WTC11 (cell line): Measurements from ENCODE around the gene RIN3. TPM values are rescaled to one million over a fixed set of nuclear protein-coding genes. Genes with fewer than 3 reads are reported as not detected.

Source experiments
- ATAC-seq: fragments of 200-7000 bp; cut with Tn5 transposase; 2 replicates; pipeline ENCODE4 v1.10.0; 2021; ENCODE audit warnings: mild to moderate bottlenecking, moderate library complexity
- CTCF ChIA-PET: fragments of 300-600 bp; sonication (Branson Sonifier 250); formaldehyde crosslinking; loops from one replicate; lab custom pipeline; 2021; ENCODE audit warnings: antibody characterized with exemption; lab: Charles Lee
- POLR2A ChIA-PET: fragments of 350-600 bp; sonication (Branson Sonifier 250); formaldehyde crosslinking; loops from one replicate; lab custom pipeline; 2021; ENCODE audit warnings: antibody characterized with exemption; lab: Charles Lee
- DNase-seq: peaks from one replicate; pipeline ENCODE4 v3.0.0; 2021; ENCODE audit warnings: low spot score
- H3K27ac Mint-ChIP-seq: 2 replicates; pipeline ENCODE4 v1.8.0; 2021; ENCODE audit warnings: mixed read lengths
- H3K27me3 Mint-ChIP-seq: 2 replicates; pipeline ENCODE4 v1.8.0; 2021; ENCODE audit warnings: low read depth, mild to moderate bottlenecking, moderate library complexity, mixed read lengths
- H3K36me3 Mint-ChIP-seq: 2 replicates; pipeline ENCODE4 v1.8.0; 2021; ENCODE audit warnings: mixed read lengths
- H3K4me1 Mint-ChIP-seq: 2 replicates; pipeline ENCODE4 v1.8.0; 2022; ENCODE audit warnings: mixed read lengths
- H3K4me3 Mint-ChIP-seq: 2 replicates; pipeline ENCODE4 v1.8.0; 2021; ENCODE audit warnings: mild to moderate bottlenecking, moderate library complexity, mixed read lengths
- H3K9me3 Mint-ChIP-seq: 2 replicates; pipeline ENCODE4 v1.8.0; 2021; ENCODE audit warnings: mixed read lengths
- ATF3 ChIP-seq: sonication (generic); formaldehyde crosslinking; conservative IDR thresholded peaks from 2 replicates; pipeline ENCODE4 v1.8.1; 2022; ENCODE audit warnings: mild to moderate bottlenecking, missing genetic modification reagents
- ATF6 ChIP-seq: sonication (generic); formaldehyde crosslinking; IDR thresholded peaks from 2 replicates; pipeline ENCODE4 v1.8.1; 2023; ENCODE audit warnings: mild to moderate bottlenecking, missing genetic modification reagents
- ERG ChIP-seq: fragments of 250-450 bp; sonication (Bioruptor Pico); IDR thresholded peaks from 2 replicates; pipeline ENCODE4 v1.8.0; 2021; ENCODE audit warnings: mild to moderate bottlenecking
- ESRRA ChIP-seq: sonication (generic); formaldehyde crosslinking; IDR thresholded peaks from 2 replicates; pipeline ENCODE4 v1.8.1; 2022; ENCODE audit warnings: mild to moderate bottlenecking, missing genetic modification reagents, borderline replicate concordance
- ETV6 ChIP-seq: sonication (generic); formaldehyde crosslinking; IDR thresholded peaks from 2 replicates; pipeline ENCODE4 v1.8.1; 2022; ENCODE audit warnings: mild to moderate bottlenecking, missing genetic modification reagents
- FOXJ3 ChIP-seq: sonication (generic); formaldehyde crosslinking; IDR thresholded peaks from 2 replicates; pipeline ENCODE4 v1.9.0; 2021; ENCODE audit warnings: missing genetic modification reagents, mild to moderate bottlenecking, borderline replicate concordance
- IRF2 ChIP-seq: sonication (generic); formaldehyde crosslinking; IDR thresholded peaks from 2 replicates; pipeline ENCODE4 v1.8.0; 2022; ENCODE audit warnings: low read depth, missing genetic modification reagents, borderline replicate concordance
- JAZF1 ChIP-seq: fragments of 250-450 bp; sonication (Bioruptor Pico); IDR thresholded peaks from 2 replicates; pipeline ENCODE4 v1.9.0; 2021; ENCODE audit warnings: moderate library complexity, mild to moderate bottlenecking, inconsistent platforms
- MYBL2 ChIP-seq: sonication (generic); formaldehyde crosslinking; IDR thresholded peaks from 2 replicates; pipeline ENCODE4 v1.8.1; 2023; ENCODE audit warnings: mild to moderate bottlenecking, moderate library complexity, missing genetic modification reagents
- OVOL2 ChIP-seq: fragments of 250-450 bp; sonication (Bioruptor Pico); IDR thresholded peaks from 2 replicates; pipeline ENCODE4 v1.9.0; 2021; ENCODE audit warnings: mild to moderate bottlenecking, borderline replicate concordance
- PRDM15 ChIP-seq: sonication (generic); formaldehyde crosslinking; IDR thresholded peaks from 2 replicates; pipeline ENCODE4 v1.8.0; 2022; ENCODE audit warnings: missing genetic modification reagents
- PREB ChIP-seq: sonication (generic); formaldehyde crosslinking; IDR thresholded peaks from 2 replicates; pipeline ENCODE4 v1.8.1; 2022; ENCODE audit warnings: mild to moderate bottlenecking, missing genetic modification reagents, moderate library complexity, borderline replicate concordance
- SMAD3 ChIP-seq: sonication (generic); formaldehyde crosslinking; IDR thresholded peaks from 2 replicates; pipeline ENCODE4 v1.8.0; 2022; ENCODE audit warnings: missing genetic modification reagents, mild to moderate bottlenecking, borderline replicate concordance
- SMAD4 ChIP-seq: sonication (generic); formaldehyde crosslinking; IDR thresholded peaks from 2 replicates; pipeline ENCODE4 v1.8.0; 2022; ENCODE audit warnings: mild to moderate bottlenecking, missing genetic modification reagents
- STAT6 ChIP-seq: sonication (generic); formaldehyde crosslinking; conservative IDR thresholded peaks from 2 replicates; pipeline ENCODE4 v1.8.1; 2023; ENCODE audit warnings: mild to moderate bottlenecking, low read depth, missing genetic modification reagents, moderate library complexity
- ZMAT4 ChIP-seq: fragments of 250-450 bp; sonication (Bioruptor Pico); IDR thresholded peaks from 2 replicates; pipeline ENCODE4 v1.9.0; 2021; ENCODE audit warnings: mild to moderate bottlenecking
- ZNF263 ChIP-seq: sonication (generic); formaldehyde crosslinking; IDR thresholded peaks from 2 replicates; pipeline ENCODE4 v1.8.1; 2022; ENCODE audit warnings: low read depth, mild to moderate bottlenecking, moderate library complexity, missing genetic modification reagents
- ZNF396 ChIP-seq: fragments of 250-450 bp; sonication (Bioruptor Pico); IDR thresholded peaks from 2 replicates; pipeline ENCODE4 v1.8.0; 2021; ENCODE audit warnings: mild to moderate bottlenecking, moderate library complexity, borderline replicate concordance
- ZNF425 ChIP-seq: fragments of 250-450 bp; sonication (Bioruptor Pico); conservative IDR thresholded peaks from 2 replicates; pipeline ENCODE4 v1.9.0; 2021; ENCODE audit warnings: mild to moderate bottlenecking
- total RNA-seq: library from RNA; stranded (reverse); gene quantifications from 3 replicates; pipeline ENCODE4 v1.2.3, GENCODE V29; 2021

The RIN3 gene
- total RNA-seq, 1 experiment from 2014 or later, result 3.3 TPM

- no peak for TF ChIP-seq ZNF396 (CRISPR knock-in tag)
- no peak for TF ChIP-seq FOXJ3 (CRISPR knock-in tag)
- TF ChIP-seq STAT6 (CRISPR knock-in tag), result no peak
- no peak for TF ChIP-seq IRF2 (CRISPR knock-in tag)
- no peak for TF ChIP-seq ESRRA
- no peak for TF ChIP-seq ERG (CRISPR knock-in tag)
- TF ChIP-seq ZNF263, result no peak
- TF ChIP-seq SMAD3 (CRISPR knock-in tag), result no peak
- TF ChIP-seq ZNF425, result no peak
- TF ChIP-seq PREB, result no peak
- TF ChIP-seq MYBL2 (CRISPR knock-in tag), result no peak
- no peak for TF ChIP-seq SMAD4
- no peak for TF ChIP-seq PRDM15 (CRISPR knock-in tag)
- TF ChIP-seq JAZF1 (CRISPR knock-in tag), result no peak
- TF ChIP-seq ZMAT4 (CRISPR knock-in tag), result no peak
- no peak for TF ChIP-seq ATF3 (CRISPR knock-in tag)
- TF ChIP-seq ATF6, result no peak
- no peak for TF ChIP-seq OVOL2 (CRISPR knock-in tag)
- no peak for TF ChIP-seq ETV6 (CRISPR knock-in tag)
- ATAC-seq, result no peak
These were observed 190.6 kb downstream of the RIN3 start for GRCh38 chr14:92704036-92704804.

More at GRCh38 chr14:92704036-92704804, 190.6 kb downstream of the RIN3 start:
- H3K27ac Mint-ChIP-seq, result no peak overlapping the region; the same call in 1 of the 2 replicates
- no peak overlapping the region for H3K4me3 Mint-ChIP-seq
- peaks cover 31% of the 10 kb centered on the region for H3K36me3 Mint-ChIP-seq
- H3K27me3 Mint-ChIP-seq, result no peaks in the 10 kb centered on the region
- ChIA-PET POLR2A (no interaction called here), CTCF (no interaction called here)
- H3K4me1 Mint-ChIP-seq, result peaks cover 2% of the 10 kb centered on the region; the same call in 1 of the 2 replicates
- no peaks in the 10 kb centered on the region for H3K9me3 Mint-ChIP-seq
- DNase-seq, result no peak
